Measurements from ENCODE around the gene LRP6.

DNA sequence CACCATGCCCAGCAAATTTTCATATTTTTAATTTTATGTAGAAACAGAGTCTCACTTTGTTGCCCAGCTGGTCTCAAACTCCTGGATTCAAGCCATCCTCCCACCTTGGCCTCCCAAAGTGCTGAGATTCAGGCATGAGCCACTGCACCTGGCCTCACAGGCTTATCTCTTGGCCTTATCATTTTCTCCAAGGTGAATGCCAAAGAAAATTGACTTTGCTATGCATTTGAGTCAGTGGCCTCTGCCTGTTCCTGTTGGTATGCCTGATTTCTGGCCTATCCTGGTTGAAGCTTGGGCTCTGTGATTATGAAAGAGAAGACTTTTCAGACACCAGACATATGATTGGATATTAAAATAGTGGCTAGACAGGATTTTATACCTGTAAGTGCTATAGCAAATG, 49.0 kb upstream of the LRP6 start:
- TF ChIP-seq, protein P1, sequence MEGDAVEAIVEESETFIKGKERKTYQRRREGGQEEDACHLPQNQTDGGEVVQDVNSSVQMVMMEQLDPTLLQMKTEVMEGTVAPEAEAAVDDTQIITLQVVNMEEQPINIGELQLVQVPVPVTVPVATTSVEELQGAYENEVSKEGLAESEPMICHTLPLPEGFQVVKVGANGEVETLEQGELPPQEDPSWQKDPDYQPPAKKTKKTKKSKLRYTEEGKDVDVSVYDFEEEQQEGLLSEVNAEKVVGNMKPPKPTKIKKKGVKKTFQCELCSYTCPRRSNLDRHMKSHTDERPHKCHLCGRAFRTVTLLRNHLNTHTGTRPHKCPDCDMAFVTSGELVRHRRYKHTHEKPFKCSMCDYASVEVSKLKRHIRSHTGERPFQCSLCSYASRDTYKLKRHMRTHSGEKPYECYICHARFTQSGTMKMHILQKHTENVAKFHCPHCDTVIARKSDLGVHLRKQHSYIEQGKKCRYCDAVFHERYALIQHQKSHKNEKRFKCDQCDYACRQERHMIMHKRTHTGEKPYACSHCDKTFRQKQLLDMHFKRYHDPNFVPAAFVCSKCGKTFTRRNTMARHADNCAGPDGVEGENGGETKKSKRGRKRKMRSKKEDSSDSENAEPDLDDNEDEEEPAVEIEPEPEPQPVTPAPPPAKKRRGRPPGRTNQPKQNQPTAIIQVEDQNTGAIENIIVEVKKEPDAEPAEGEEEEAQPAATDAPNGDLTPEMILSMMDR (conservative IDR thresholded peaks at IDR 0.05), result no peak
- TF ChIP-seq EZH2 (IDR thresholded peaks at IDR 0.05; ENCODE audit: low read depth), result no peak

Measured in PC-9 (cell line).